ENCODE measurements around the gene ANKS1A. TPM values are rescaled to one million over a fixed set of nuclear protein-coding genes. Genes with fewer than 3 reads are reported as not detected.

ANKS1A gene
- total RNA-seq, 1 experiment from 2014 or later = 21.7 TPM

GRCh38 chr6:35026434-35027222 is 137.6 kb downstream of the ANKS1A start:
- no peak for DNase-seq (ENCODE audit: low spot score)
- no peak overlapping the region for H3K27ac ChIP-seq (ENCODE audit: low read depth, low read length, poor library complexity, severe bottlenecking)
- no TSS peak for BruUV-seq (replicated peaks)

GRCh38 chr6:35027807-35028206 is 138.8 kb downstream of the ANKS1A start:
- Histone ChIP-seq H3K4me3 (ENCODE audit: low read depth, low read length, poor library complexity, severe bottlenecking) (no peak overlapping the region), H3K27ac (ENCODE audit: low read depth, low read length, poor library complexity, severe bottlenecking) (no peak overlapping the region), H3K4me1 (ENCODE audit: insufficient read depth, low read length, poor library complexity, severe bottlenecking) (peaks cover 23% of the 10 kb centered on the region), H3K27me3 (replicated peaks; ENCODE audit: insufficient read depth, low read depth, low read length, poor library complexity) (no peaks in the 10 kb centered on the region), H3K9me3 (ENCODE audit: low read depth, low read length, poor library complexity, severe bottlenecking) (no peaks in the 10 kb centered on the region), H3K36me3 (ENCODE audit: insufficient read depth, low read length, poor library complexity, severe bottlenecking) (no peaks in the 10 kb centered on the region)
- BruUV-seq (replicated peaks) = no TSS peak
- CTCF ChIA-PET = no interaction called here
- no peak for TF ChIP-seq CTCF (conservative IDR thresholded peaks at IDR 0.05; ENCODE audit: low read depth, low read length)
- no peak for TF ChIP-seq EZH2 (IDR thresholded peaks at IDR 0.05; ENCODE audit: borderline replicate concordance, low read depth, low read length, poor library complexity, severe bottlenecking)
- DNase-seq (ENCODE audit: low spot score) = no peak
- intact Hi-C loops (cut with micrococcal nuclease; ENCODE audit: unreplicated experiment) = no loop called here
- POLR2A ChIA-PET (ENCODE audit: low non-redundant PET) = no interaction called here

More at GRCh38 chr6:35026434-35027222, 137.6 kb downstream of the ANKS1A start:
- Histone ChIP-seq H3K9me3 (ENCODE audit: low read depth, low read length, poor library complexity, severe bottlenecking) (no peaks in the 10 kb centered on the region), H3K27me3 (replicated peaks; ENCODE audit: insufficient read depth, low read depth, low read length, poor library complexity) (no peaks in the 10 kb centered on the region), H3K4me3 (ENCODE audit: low read depth, low read length, poor library complexity, severe bottlenecking) (no peak overlapping the region), H3K4me1 (ENCODE audit: insufficient read depth, low read length, poor library complexity, severe bottlenecking) (peaks cover 23% of the 10 kb centered on the region), H3K36me3 (ENCODE audit: insufficient read depth, low read length, poor library complexity, severe bottlenecking) (no peaks in the 10 kb centered on the region)
- ChIA-PET CTCF (no interaction called here), POLR2A (ENCODE audit: low non-redundant PET) (no interaction called here)
- TF ChIP-seq CTCF (conservative IDR thresholded peaks at IDR 0.05; ENCODE audit: low read depth, low read length) = no peak
- no peak for TF ChIP-seq EZH2 (IDR thresholded peaks at IDR 0.05; ENCODE audit: borderline replicate concordance, low read depth, low read length, poor library complexity, severe bottlenecking)
- intact Hi-C loops (cut with micrococcal nuclease; ENCODE audit: unreplicated experiment) = no loop called here

GRCh38 chr6:35028781-35029769 is 140.0 kb downstream of the ANKS1A start:
- Histone ChIP-seq H3K4me3 (ENCODE audit: low read depth, low read length, poor library complexity, severe bottlenecking) (no peak overlapping the region), H3K4me1 (ENCODE audit: insufficient read depth, low read length, poor library complexity, severe bottlenecking) (peaks cover 15% of the 10 kb centered on the region), H3K36me3 (ENCODE audit: insufficient read depth, low read length, poor library complexity, severe bottlenecking) (no peaks in the 10 kb centered on the region), H3K27me3 (replicated peaks; ENCODE audit: insufficient read depth, low read depth, low read length, poor library complexity) (no peaks in the 10 kb centered on the region), H3K27ac (ENCODE audit: low read depth, low read length, poor library complexity, severe bottlenecking) (no peak overlapping the region), H3K9me3 (ENCODE audit: low read depth, low read length, poor library complexity, severe bottlenecking) (no peaks in the 10 kb centered on the region)
- BruUV-seq (replicated peaks) = no TSS peak
- intact Hi-C loops (cut with micrococcal nuclease; ENCODE audit: unreplicated experiment) = no loop called here
- TF ChIP-seq EZH2 (IDR thresholded peaks at IDR 0.05; ENCODE audit: borderline replicate concordance, low read depth, low read length, poor library complexity, severe bottlenecking) = no peak
- ChIA-PET CTCF (no interaction called here), POLR2A (ENCODE audit: low non-redundant PET) (no interaction called here)
- no peak for DNase-seq (ENCODE audit: low spot score)
